DOHH2 (cell line): ENCODE measurements around the gene SPDYC.

Source experiments
- CTCF ChIP-seq: fragments of 200-600 bp; sonication (generic); IDR thresholded peaks from one replicate; pipeline ENCODE4 v1.5.1; 2014; ENCODE audit warnings: antibody characterized with exemption, mild to moderate bottlenecking, low read depth, low read length; ENCODE audit not compliant: poor library complexity, severe bottlenecking
- EZH2phosphoT487 ChIP-seq: fragments of 200-600 bp; sonication (generic); IDR thresholded peaks from 2 replicates; pipeline ENCODE4 v1.6.1; 2017; ENCODE audit warnings: borderline replicate concordance, mild to moderate bottlenecking, antibody characterized with exemption, low read length, moderate library complexity, mixed read lengths

GRCh38 chr11:65128182-65129145 lies 41.6 kb upstream of the SPDYC start:
- TF ChIP-seq CTCF (no peak), EZH2phosphoT487 (no peak)
